T-helper 2 cell (primary cell): ENCODE measurements around the gene CRBN.
A peak's percentile ranks its signal among the peaks of the same experiment; 100 is the strongest.

Experiments used
- DNase-seq, 5 experiments: peaks; one replicate each; pipeline versions ENCODE4 v3.0.0 to v3.0.0-alpha.2; 2012 to 2022
- total RNA-seq, 2 donors: gene quantifications; one replicate each; lab custom pipeline; 2026; lab: John Stamatoyannopoulos, UW

Gene CRBN
- 110 to 151 reads per million in 2 donors for total RNA-seq

DNA sequence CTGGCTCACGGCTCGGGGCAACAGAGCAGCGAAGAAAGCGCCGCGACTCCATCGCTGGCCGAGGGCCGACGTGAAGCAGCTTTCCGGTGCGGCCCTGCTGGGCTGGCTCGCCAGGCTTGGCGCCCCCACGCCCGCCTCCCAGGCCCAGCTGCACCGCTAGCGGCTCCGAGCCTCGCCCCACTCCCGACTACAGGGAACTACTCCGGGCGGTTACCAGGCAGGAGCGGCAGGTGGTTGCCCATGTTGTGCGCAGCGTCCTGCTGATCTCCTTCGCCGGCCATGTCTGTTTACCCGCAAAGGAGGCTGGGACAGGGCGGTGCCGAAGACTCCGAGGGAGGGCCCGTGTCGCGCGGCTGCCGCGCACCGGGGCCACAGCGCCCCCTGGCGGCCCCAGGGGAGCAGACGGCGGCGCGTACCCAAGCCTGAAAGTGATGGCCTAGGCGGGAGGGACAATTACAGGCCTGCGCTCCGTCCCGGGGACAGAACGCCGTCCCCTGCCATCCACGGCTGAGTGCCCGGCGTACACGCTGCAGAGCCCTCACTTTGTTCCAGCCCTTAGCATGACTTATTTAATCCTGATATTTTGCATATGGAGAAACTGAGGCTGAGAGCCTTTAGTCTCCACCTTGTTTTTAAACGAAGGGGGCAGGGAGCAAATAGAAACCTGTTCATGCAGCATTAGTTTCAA lies at the start of gene CRBN:
CRBN (minus strand) TSS at position 285 of the 688 bp plus-strand sequence; CDS start at position 281, 4 bp downstream.
- DNase-seq = peak; percentile 80 to 92 (median 83)

DNA sequence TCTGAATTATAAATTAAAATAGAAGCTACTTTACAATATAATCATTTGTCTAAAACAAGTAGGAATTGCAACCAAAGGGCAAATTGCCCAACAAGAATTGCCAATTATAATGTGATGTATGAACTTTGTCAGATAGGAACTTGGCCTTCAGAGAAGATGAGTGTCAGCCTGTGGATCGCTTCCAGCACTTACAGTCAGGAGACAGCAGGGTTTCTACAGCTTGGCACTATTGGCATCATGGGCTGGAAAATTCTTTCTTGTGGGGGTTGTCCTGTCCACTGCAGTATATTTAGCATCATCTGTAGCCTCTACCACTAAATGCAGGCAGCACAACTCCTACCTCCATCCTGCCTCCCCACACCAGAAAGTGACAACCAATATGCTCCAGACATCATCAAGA lies 48.1 kb upstream of the CRBN start:
- DNase-seq = no peak

DNA sequence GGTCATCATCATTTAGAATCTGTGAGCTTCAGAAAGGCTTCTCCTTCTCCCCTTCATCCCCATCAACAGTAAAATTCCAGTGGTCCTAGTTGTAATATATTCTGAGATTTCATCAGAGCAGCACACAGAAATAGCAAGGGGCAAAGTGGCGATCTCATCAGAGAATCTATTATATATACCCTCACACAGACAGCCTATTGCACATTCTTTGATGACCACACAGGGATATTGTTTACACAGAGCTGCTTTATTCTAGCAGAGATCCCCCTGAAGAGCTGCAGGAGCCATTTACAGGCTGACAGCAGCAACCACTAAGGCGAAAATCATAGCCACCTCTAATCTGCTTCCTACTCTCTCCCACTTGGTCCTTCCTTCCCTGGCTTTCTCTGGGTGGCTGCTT lies 42.0 kb upstream of the CRBN start:
- no peak for DNase-seq

DNA sequence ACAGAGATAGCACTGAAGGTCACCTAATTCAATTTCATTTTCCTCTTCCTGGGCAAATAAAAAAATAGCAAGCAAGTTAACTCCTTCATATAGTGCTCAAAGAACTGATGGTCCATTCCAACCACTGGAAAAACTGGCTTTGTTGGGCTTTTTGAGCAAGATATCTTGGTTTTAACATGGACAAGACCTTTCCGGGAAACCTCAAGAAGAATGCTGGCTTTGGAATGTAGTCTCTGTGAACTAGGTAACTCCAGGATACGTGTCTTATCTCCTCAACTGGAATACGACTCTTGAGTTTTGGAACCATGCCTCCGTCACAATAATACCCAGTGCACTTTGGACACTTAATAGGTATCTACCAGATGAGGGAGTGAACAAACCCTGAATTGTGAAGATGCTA lies 36.9 kb upstream of the CRBN start:
- no peak for DNase-seq

DNA sequence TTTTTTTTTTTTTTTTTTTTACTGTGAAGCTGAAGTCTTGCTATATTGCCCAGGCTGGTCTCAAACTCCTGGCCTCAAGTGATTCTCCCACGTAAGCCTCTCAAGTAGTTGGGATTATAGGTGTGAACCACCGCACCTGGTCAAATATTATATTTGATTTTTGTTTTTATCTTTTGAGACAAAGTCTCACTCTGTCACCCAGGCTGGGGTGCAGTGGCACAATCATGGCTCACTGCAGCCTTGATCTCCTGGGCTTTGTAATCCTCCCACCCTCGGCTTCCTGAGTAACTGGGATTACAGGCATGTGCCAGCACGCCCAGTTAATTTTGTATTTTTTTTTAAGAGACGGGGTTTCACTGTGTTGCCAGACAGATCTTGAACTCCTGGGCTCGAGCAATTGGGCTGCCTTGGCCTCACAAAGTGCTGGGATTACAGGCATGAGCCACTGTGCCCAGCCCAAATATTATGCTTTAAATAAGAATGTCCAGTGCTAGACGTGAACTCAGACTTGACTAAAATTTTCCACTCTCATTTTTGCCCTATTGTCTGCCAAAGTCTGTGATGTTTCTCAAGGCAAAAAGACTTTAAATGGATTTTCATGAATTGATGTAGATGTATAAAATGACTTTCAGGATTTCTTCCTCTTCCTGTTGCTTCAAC lies 33.4 kb upstream of the CRBN start:
- no peak for DNase-seq

DNA sequence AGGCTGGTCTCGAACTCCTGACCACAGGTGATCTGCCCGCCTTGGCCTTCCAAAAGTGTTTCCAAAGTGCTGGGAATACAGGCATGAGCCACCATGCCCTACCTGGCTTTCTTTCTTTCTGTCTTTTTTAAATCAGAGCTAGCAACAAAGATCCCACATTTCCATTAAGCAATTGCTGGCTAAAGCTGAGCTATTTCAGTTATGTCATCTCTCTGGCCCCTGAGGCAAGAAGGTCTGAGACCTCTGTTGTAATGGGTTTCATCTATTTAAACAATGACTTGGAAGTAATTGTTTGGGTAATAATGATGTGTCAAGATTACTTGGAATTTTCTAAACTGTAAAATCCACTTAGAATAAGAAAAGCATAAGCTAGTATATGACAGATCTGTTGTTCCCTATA lies 30.2 kb upstream of the CRBN start:
- DNase-seq = no peak

DNA sequence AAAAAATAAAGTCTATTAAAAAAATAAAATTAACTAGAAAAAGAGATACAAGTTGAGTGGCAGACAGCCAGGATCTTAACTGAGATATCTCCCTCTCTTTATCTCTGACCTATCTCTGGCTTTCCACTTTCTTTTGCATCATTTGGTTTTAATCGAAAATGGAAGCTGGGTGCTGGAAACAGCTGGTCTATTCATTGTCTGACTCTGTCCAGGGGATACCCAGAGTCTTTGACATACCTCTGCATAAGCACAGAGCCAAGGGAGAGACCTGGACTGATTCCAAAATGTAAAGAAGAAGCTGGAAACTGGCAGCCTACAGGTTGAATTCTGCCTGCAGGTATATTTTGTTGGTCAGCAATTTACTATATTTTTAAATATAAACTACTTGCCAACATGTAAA lies 29.6 kb upstream of the CRBN start:
- peak in 1 of 5 experiments; percentile 40 for DNase-seq

DNA sequence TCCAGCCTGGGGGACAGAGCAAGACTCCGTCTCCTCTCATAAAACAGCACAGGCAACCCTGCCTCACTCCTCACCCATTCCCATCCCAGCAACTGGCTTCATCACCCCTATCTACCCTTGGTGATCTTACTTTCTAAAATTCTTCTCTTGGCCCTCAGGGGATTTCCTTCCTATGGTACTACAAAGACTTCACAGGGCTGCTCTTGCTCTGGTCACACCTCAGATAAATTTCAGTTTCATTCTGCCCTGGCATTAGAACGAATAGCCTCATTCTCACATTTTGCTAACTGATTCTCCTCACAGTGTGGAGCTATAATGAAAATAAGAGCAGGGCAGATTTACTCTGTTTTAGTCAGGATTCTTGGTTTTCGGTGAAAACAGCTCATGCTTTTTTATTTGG lies 22.1 kb upstream of the CRBN start:
- DNase-seq = peak in 1 of 5 experiments; percentile 63

DNA sequence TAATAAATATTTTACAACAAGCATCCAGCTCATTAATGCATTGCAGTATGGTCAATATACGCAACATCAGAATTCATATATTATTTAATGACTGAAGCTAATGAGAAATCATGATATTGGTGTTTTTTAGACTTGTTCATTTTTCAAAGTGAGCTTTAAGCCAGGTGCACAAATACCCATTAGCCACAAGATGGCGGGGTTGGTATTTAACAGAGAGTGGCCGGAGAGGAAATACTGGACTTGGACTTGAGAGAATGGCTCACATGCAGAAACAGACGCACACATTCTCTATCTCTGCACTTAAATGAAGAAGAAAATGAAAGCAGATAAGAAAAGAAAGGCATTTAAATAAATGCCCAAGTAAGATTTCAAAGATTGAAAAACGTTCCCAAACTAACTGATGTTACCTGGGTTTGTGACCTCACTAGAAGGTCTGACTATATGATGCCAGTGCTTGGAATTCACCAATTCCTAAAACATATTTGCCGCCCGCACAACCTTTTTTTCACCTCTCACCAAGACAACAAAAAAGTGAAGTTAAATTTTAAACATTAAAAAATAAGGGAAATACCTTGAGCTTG lies 21.2 kb upstream of the CRBN start:
- DNase-seq = peak in 1 of 5 experiments; percentile 63

DNA sequence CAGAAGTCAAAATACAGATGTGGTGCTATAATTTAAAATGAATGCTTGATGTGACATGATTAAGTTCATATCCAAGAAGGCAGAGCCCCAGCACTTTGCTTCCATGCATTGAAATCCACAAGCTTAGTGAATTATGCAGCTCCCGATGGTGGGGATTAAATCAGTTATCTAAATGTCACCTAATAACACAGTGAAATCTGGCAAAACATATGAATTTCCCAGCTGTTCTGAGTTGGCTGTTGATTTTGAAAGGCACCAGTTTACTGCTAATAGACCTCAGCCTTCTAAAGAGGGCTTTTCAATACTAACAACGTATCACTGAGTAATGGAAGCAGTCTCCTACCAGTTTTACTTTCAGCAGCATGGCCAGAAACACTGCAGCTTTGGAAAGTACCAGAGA lies 19.8 kb upstream of the CRBN start:
- DNase-seq = no peak

DNA sequence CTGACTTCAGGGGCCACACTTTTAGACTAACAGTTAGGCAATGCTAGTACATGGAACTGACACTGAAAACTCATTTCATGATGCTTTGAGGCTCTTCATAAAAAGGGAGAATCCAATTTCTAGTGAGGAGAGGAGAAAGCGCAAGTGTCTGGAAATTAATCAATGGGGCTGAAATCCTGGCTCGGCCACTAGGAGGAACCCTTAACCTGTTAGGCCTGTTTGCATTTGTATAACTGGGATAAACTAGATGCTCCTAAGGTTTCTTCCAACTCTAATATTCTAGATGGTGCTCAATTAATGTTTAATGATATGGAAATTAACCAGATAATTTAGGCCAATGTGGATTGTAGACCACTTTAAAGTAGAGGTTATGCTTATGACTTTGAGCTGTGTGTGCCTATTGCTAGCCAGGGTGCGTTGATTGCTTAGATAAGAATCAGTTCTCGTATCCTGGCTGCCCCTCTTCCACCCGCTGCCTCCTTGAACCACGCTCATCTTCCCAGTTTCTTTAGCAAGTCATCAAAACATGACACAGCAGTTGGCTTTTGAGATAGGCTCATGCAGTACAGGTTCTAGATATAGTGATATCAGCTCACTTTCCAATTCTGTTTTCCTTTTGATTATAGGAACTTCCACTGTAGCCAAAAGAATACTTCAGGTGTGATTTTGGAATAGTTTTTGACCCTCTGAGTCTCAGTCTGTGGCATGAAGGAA lies 16.8 kb upstream of the CRBN start:
- no peak for DNase-seq

DNA sequence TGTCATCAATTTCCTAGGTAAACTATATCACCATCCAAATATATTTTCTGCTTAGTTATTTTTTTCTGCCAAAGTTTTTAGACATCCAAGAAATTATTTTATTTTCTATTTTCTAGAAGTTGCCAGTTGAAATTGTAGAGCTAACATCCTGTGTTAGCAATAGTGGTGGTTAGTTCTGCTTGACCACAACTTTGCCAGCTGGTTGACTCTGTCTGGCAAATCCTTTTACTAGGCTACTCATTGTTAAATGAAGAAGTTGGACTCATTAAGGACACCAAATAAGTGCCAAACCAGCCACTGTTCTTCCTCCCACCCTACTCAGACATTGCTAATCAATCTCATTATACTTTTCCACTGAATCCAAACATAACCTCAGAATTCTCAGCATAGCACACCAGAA lies 15.4 kb upstream of the CRBN start:
- DNase-seq = peak in 1 of 5 experiments; percentile 50

DNA sequence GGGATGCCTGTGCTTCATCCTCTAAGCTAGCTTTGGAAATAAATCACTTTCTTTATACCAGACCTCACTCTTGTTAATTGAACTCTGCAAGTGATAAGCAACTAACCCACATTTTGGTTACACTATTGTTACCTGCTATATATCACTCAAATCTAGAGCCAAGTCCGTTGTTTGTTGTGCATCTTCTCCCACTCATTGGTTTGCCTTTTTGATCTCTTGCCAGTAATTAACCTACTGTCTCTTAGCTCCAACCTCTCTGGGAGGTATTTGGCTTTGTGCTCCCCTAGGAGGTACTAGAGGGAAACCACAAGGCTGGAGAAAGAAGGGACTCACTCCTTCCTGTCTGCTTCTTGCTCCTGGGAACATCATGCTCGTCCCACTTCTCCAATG lies 12.8 kb upstream of the CRBN start:
- peak in 1 of 5 experiments; percentile 80 for DNase-seq

DNA sequence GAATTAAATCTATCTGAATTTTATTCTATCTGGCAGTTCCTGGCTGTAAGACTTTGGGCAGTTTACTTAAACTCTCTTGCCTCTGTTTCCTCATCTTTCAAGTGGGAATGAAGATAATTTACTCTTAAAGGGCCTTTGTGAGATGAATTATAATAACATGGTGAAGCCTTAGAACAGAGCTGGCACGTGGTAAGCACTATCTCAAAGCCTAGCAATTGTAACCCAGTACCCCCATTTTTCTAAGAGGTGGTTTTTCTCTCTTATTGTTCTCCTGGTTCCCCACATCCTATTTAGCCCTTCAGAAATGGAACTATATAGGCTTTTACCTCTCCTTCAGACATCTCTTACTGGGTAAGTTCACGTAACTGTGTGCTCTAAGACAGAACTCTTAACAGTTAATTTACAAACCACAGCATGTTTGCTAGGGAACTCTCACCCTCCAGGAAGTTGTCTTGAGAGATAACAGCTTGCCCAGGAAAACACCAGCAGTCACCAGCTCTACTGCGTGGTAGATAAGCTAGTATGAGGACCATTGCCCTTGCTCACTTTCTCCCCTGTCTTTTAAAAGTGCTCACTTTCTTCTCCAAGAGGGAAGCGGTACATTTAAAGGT lies 12.3 kb upstream of the CRBN start:
- DNase-seq = peak in 1 of 5 experiments; percentile 89

DNA sequence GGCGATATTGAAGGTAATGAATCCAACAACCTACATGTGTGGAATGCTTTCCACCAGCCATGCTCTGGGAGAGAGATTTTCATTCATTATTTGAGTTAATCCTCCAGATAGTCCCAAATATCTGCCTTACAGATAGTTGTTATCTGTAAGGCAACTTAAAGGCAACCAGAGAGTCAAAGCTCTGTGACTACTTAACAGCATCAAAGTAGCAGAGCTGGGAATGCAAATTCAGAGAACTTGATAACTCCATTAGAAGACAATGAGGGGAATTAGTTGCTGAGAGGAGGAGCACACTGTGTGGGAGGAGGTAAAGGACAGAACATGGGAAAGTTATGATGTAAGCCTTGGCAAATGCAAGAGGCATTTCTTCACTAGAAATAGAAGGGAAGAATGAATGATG lies 10.5 kb upstream of the CRBN start:
- DNase-seq = no peak

DNA sequence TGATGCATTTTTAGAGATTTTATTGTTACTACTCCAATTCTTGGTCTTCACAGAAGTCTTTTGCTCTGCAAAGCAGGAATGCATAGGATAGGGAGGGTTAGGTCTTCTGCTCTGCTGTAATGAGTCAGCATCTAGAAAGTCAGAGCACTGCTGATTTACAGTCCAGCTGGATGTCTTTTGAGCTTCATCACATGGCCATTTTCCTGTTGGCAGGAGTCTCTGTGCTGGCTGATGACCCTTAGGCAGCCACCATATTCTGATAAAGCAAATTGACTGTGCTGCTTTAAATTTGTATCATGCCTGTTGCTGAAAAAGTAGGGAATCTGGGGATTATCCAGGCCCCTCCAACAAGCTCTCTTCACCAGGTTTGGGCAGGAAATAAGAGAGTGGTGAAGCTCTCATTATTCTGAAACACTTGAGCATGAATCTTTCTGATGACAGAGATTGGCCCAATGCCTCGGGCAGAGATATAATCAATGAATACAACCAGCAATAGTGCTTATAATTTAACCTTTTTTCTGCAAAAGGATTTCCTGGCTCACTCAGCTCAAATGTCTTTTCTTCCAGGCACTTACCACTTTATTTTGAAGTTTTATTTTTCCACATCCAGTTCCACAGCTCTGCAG lies 9.7 kb upstream of the CRBN start:
- DNase-seq = peak in 1 of 5 experiments; percentile 58

DNA sequence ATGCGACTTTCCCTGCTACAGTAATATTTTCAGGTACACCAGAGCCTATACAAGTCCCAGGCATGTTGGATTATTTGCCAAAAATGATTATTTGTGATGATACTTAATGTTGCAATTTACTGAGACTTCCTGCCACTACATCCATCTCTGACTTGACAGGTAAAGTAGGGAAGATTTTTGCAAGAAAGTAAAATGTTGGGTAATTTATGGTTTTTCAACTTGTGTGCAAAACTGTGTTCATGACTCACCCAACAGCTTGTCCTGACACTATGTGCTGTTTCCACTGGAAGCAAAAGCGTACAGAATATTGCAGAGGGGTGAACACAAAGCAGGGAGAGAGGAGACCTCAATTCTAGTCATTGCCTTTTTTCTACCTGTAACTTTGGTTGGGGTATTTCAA lies 5.4 kb upstream of the CRBN start:
- DNase-seq = no peak

DNA sequence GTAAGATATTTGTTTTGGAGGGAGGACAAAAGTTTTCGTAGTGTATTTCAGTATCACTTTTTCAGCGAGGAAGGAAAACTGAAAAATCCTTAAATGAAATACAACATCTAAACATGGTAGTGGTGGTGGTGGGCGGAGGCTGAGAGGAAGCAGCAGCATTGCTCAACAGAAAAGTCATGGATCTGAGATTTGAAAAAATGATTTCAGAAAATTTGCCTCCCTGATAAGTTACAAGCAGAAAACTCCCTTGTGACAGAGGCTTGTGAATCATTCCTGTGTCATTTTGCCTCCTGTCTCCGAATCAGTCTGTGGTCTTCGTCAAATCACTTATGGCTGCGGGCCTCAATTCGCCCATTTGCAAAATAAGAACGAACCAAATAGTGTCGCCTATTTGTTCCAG lies 965 bp upstream of the CRBN start:
- DNase-seq = no peak

DNA sequence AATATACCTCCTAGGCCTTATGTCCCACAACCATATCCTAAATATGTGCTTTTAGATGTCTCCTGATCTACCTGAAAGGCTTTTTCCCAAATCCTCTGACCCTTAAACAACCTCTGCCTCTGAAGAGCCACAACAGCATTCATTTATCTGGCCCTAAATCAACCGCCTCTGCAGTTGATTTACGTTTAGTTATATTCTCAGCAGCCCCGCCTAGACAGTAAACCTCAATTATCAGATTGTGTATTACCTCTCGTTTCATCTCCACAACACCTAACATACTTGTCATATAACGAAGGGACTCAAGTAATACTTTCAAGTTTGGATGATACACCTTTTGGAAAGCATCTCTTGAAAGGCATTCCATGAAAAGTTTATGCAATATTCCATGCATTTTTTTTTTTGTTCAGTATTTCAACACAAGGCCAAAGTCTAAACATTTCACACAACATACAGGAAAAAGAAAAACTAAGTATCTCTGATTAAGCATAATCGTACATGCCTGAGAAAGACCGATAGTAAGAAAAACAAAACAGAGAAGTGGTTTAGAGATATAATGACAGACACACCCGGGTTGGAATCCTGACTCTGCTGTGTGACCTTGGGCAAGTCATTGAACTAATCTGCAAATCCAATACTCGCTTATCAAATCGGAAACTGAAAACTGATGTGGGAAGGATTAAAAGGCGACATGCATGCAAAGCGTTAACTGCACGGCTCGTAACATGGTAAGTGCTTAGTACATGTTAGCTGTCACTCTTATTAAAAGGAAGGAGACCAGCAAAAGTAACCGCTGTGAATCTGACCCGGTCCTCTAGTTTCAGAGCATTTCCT lies 778 bp downstream of the CRBN start:
- peak in 1 of 5 experiments; percentile 61 for DNase-seq

DNA sequence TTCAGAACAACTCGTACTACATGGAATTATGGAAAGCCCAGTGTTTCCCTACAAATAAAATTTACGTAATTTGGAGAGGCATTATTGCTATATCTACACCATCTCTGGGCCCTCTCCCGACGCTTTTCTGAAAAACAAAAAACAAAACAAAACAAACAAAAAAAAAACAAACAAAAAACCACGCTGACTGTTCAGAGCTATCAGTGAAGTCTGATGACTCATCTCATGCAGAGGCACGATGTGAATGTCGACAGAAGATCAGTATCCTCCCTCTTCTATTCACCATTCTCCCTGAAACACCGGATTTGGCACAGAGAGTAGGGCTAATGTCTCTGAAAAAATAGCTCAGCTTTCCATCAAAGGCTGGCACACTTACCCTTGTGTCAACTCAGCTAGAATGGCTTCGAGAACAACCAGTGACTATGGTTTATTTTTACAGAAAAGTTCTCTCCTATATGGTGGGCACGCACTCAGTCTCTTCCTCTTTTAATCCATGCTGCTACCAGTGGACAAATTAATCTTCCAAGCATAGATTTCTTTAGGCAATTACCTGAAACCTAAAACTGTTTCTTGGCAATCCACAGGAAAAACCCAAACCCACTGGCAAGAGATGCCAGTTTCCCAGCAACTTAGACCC lies 1.5 kb downstream of the CRBN start:
- peak in 1 of 5 experiments; percentile 73 for DNase-seq

DNA sequence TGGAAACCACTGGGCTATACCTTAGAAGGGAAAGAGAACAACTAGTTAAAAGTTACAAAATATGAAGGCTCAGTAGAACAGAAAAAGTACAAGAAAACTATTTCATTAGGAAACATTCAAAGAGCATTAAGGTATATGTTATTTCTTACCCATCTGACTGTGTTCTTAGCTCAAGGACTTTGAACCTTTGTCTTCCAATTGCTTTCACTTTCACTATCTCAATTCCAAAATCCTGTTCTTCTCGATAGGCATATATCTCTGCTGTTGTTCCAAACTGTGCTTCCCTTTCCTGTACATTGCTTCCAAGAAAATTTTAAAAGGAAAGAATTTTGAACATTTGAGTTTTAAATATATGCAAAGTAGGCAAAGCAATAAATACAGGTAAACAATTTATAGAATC lies 6.9 kb downstream of the CRBN start:
- DNase-seq = peak in 1 of 5 experiments; percentile 51
